GDM1 (cell line): Measurements from ENCODE around the gene FXYD6.
"Not testable (repeated sequence)": the region's sequence is repeated elsewhere in the genome, so short reads cannot be mapped to it uniquely, and the experiment has no call there.

Experiments
- DNase-seq: peaks from one replicate; lab custom pipeline; 2025; lab: John Stamatoyannopoulos, UW

The FXYD6 gene

DNA sequence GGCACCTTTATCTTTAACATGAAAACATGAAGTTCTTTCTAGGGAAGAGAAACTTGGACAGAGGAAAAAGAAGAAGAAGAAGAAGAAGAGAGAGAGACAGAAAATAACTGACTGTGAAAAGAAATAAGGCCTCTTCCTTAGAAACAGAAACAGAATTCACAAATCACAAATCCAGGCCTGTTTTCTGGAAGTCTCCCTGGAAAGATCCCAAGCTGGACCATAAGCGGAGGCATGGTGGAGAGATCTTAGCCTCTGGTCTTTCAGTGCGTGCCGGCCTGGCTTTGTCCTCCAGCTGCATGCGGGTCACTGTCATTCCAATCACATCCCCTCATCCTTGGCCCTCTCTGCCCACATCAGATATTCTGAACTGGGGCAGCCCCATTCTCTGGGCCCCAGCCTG is 6.9 kb downstream of the FXYD6 start:
- DNase-seq, result no peak

GRCh38 chr11:117868815-117869561 is 7.5 kb downstream of the FXYD6 start:
- no peak for DNase-seq

DNA sequence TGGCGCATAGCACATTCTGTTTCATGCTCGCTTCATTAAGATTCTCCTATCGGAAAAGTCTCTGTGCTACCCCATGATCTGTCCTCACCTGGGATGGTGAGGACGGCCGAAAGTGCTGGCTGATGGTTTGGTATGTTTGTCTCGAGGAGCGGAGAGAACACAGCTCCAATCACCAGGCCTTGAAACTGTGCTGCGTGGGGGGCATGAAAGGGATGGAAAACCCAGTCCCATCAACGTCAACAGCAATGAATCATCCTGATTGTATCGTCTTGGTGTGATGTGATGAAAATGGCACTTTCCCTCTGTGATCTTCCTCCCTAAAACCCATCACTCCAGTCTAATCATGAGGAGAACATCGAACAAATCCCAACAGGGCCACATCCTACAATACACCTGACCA is 8.4 kb downstream of the FXYD6 start:
- DNase-seq, result no peak

GRCh38 chr11:117866526-117866925 is 9.9 kb downstream of the FXYD6 start:
- DNase-seq, result no peak

DNA sequence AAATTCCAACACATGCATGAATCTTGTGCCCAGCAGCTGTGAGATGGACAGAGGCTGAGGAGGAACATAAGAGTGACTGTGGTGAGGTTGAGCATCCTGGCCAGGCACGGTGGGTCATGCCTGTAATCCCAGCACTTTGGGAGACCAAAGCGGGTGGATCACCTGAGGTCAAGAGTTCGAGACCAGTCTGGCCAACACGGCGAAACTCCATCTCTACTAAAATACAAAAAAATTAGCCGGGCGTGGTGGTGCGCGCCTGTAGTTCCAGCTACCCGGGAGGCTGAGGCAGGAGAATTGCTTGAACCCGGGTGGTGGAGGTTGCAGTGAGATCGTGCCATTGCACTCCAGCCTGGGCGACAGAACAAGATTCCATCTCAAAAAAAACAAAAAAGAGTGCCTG is 10.9 kb downstream of the FXYD6 start:
- not testable (repeated sequence) for DNase-seq

DNA sequence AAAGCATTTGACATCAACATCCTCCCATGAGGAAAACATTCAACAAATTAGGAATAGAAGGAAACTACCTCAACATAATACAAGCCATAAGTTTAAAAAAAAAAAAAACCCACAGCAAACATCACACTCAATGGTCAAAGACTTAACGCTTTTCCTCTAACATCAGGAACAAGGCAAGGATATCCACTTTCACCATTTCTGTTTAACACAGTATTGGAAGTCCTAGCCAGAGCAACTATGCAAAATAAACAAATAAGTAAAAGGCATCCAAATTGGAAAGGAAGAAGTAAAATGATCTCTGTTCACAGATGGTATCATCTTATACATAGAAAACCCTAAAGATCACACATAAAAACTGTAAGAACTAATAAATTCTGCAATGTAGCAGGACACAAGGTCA is 13.1 kb downstream of the FXYD6 start:
- DNase-seq, result no peak

DNA sequence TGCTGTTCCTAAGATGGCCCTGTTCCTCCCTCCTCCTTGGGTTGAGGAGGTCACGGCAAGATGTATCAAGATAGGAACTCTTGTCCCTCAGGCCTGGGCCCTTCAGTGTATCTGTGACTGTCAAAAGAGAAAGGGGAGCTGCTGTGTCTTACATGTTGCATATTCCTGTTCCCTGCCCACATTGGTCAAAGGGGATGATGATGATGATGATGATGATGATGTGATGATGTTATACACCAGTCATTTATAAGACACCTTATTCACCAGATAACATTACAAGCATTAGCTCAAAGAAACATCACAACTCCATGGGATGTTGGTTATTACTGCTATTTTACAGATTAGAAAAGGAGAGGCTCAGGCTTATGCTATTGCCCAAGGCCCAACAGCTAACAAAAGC is 13.7 kb downstream of the FXYD6 start:
- no peak for DNase-seq

GRCh38 chr11:117862019-117862725 is 14.3 kb downstream of the FXYD6 start:
- DNase-seq, result no peak

DNA sequence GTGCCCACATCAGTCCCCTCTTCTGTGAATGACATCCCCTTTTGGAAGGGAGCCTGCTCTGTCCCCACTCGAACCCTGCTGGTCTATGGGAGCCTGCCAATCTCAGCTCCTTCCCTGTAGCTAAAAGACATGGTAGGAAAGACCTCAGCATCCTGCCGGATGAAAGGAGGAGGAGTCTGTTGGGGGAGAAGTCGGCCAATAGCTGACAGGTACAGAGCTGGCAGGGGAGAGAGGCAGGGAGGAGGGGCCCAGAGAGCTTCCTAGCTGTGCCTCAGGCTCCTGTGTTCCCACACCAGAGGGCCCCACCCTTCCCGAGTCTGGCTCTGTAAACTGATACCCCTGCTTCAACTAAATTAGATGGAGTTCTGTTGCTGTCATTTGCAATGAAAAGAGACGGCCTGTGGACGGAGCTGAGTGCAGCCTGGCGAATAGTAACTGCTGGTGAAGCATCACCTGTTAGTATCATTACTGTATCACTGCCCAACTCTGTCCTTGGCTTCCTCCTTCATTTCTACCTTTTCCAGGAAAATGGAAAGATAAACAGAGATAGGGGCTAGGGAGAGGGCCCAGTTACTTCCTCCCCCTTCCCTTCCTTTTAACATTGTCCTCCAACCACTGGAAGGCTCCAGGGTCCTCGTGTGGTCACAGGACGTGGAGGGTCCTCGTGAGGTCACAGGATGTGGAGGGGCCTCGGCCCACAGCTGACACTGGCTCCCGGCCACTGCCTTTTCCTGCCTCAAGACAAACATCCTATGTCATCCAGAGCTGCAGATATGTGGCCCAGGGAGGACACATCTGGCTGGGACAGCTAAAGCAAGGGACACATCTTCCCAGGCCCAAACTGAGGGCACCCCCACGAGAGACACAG is 15.1 kb downstream of the FXYD6 start:
- DNase-seq, result no peak

GRCh38 chr11:117860139-117860538 is 16.3 kb downstream of the FXYD6 start:
- no peak for DNase-seq

DNA sequence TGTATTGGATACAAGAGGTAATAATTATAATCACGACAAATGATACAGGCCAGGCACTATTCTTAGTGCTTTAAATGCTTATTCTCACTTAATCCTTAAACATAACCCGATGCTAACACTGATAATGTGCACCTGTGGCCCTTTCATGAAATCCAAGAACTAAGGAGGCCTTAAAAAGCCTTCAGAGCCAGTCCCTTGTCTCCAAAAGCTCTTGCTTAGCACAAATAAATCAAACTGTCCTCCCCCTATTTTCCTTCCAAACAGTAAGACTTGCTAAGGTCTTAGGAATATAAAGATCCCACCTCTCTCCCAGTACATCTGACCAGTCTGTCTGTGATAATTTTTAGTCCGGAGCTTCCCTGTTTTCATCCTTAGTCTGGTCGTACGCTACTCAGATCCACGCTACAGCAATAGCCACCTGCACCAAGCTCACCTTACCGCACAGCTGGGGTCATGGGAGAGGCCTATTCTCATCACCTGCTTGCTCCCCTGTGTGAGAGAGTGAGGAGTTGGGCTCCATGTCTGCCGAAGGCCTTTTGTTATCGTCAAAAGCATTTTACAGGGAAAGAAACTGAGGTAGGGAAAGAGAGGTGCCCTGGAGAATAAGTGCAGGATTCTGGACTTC is 16.9 kb downstream of the FXYD6 start:
- DNase-seq, result no peak

DNA sequence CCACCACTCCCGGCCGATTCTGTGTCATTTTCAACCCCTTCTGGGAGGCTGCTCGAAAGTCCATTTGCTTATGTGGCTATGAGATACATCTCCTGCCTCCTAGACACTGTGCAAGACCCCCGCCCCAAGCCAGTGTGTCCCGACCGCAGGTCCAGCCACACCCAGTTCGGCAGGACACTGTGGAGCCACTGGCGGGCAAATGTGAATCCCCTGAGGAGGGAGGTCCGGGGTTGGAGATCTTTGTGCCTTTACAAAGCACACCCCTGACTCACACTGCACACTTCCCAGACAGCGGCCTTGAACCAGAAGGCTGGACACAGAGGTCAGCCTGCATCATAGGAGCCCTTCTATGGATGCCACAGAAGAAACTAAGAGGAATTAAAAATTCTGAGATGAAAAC is 17.4 kb downstream of the FXYD6 start:
- DNase-seq, result no peak

DNA sequence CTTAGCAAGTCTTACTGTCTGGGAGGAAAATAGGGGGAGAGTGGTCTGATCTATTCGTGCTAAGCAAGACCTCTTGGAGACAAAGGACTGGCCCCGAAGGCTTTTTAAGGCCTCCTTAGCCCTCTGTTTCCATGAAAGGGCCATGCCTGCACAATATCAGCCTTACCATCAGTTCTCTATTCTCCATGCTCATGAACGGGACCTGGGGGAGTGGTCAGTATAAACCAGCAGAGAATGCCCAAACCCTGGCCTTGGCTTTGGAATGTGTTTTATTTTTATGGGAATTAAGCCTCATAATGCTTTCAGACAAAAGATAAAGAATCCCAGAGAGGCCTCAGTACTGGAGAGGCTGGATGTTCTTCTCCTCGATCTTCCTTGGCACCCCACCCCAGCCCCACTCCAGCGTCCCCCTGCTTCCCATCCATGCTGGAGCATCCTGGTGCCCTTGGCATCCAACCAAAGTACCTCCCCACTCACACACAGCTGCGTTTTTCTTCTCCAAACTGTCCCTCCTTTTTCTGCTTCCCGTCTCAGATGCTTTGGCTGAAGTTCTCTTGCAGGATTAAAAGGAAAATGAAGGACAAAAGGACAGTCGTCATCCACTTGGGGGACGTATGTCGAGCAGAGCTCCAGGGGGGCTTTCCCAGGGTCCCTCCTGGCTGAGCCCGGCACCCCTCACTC is 18.6 kb downstream of the FXYD6 start:
- DNase-seq, result no peak

- no peak for DNase-seq
Observed at GRCh38 chr11:117855912-117856651, 20.4 kb downstream of the FXYD6 start.

DNA sequence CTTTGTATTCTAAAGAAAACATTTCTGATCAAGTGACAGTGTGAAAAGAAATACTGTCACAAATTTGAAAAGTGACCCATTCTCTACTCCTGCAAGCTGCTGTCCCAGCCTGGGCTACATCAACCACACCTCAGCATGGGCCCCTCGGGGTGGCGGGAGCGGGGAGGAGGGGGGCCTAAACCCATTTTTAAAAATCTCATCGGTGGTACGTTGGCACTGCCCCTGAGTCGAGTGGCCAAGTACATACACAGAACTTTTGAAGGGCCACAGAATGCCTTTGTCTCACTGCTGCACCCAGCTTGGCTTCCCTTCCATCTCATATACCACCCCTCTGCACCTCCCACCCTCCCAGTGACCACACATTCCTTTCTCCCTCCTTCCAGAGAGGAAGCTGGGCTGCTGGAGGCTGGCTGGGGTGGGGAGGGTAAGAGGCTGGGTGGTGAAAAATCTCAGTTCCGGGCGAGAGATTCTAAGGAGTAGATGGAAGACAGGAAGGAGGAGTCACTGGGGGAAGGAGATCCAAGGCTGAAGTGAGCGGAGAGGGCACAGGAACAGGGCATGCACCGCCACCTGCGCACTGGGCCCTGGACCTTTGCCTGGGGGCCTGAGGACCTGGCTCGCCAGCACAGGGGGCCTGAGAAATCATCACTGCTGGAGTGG is 21.1 kb downstream of the FXYD6 start:
- DNase-seq, result no peak

DNA sequence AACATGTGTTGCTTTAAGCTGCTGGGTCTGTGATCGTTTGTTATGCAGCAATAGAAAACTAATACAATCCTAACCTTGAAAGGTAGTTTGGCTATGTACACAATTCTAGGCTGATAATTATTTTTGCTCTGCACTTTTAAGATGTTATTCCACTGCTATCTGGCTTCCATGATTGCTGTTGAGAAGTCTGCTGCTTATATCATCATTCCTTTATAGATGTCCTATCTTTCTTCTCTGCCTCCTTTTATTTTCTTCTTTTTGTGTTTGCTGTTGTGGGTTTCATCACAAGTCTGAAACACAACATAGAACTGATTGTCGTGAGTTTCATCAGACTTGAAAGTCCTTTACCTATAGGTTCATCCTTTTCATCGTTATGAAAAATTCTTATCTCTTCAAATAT is 24.1 kb downstream of the FXYD6 start:
- DNase-seq, result no peak

- DNase-seq, result no peak
Observed at GRCh38 chr11:117851852-117852251, 24.6 kb downstream of the FXYD6 start.

DNA sequence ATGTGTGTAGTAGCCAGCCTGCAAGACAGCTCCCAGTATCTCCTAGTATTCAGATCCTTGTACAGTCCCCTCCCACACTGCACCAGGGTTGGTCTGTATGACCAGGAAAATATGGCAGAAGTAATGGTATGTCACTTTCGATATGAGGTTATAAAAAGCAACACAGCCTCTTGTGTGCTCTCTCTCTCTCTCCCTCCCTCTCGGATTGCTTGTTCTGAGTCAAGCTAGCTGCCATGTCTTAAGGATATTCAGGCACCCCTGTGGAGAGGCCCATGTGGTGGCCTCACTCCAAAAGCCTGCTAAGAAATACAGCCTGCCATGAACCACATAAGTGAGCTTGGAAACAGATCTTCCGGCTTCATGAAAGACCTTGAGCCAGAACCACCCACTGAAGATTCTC is 25.4 kb downstream of the FXYD6 start:
- no peak for DNase-seq

DNA sequence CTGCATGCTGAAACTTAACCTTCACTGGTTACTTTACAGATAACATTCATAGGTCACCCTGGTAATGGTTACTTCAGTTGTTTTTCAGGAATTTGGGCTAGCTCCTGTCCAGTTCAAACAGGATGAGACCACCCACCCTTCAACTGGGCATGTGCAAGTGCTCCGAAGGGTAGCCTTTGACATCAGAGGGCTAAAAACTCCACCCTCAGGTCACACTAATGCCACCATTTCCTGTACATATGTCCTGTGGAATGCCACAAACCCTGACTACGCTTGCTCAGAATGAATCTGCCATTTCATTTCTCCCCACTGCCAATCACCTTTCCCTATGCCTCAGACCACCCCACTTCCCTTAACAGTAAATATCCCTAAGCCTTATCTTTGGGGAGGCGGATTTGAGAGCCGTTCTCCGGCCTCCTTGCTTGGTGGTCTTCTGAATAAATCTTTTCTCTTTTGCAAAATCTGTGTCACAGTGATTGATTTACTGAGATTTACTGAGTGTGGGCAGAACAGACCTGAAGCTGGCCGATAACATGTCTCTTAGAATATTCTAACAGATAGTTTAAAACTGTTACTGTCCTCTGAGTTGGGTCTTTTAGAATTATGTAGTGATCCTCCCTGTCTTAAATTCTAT is 26.6 kb downstream of the FXYD6 start:
- DNase-seq, result no peak
